Small intestine (tissue), 7 donors: ENCODE measurements around the gene AGFG2. TPM values are rescaled to one million over a fixed set of nuclear protein-coding genes. Genes with fewer than 3 reads are reported as not detected.
"Not testable (repeated sequence)": the region's sequence is repeated elsewhere in the genome, so short reads cannot be mapped to it uniquely, and the experiment has no call there.

Experiments used
- DNase-seq, 2 donors: peaks; one replicate each; pipeline versions ENCODE4 v3.0.0 to v3.0.0-alpha.2; 2013
- FAIRE-seq: peaks from 2 replicates; lab custom pipeline; 2012; peaks lifted over from hg19 to GRCh38; lab: Jason Lieb, UNC
- H3K27ac ChIP-seq, 3 donors: one replicate each; pipeline ENCODE4 v1.5.1; 2013; ENCODE audit warnings: low read length in 2 of 3, mild to moderate bottlenecking in 2 of 3, control low read depth in 1 of 3, inconsistent platforms in 1 of 3, low read depth in 1 of 3, moderate library complexity in 1 of 3
- H3K27me3 ChIP-seq, 3 donors: one replicate each; pipeline ENCODE4 v1.6.1; 2013; ENCODE audit warnings: low read length in 3 of 3, inconsistent platforms in 1 of 3; ENCODE audit not compliant: control insufficient read depth in 3 of 3, insufficient read depth in 3 of 3
- H3K36me3 ChIP-seq, 3 donors: one replicate each; pipeline ENCODE4 v1.6.1; 2013; ENCODE audit warnings: low read length in 3 of 3, inconsistent platforms in 1 of 3, low read depth in 1 of 3, mild to moderate bottlenecking in 1 of 3, moderate library complexity in 1 of 3; ENCODE audit not compliant: control insufficient read depth in 3 of 3, insufficient read depth in 2 of 3
- H3K4me1 ChIP-seq, 3 donors: one replicate each; pipeline ENCODE4 v1.6.1; 2013; ENCODE audit warnings: low read length in 2 of 3, inconsistent platforms in 1 of 3, low read depth in 1 of 3, mild to moderate bottlenecking in 1 of 3, moderate library complexity in 1 of 3; ENCODE audit not compliant: control insufficient read depth in 3 of 3, insufficient read depth in 2 of 3
- H3K4me3 ChIP-seq, 3 donors: one replicate each; pipeline ENCODE4 v1.5.1; 2013; ENCODE audit warnings: low read length in 3 of 3, control low read depth in 1 of 3, inconsistent platforms in 1 of 3, low read depth in 1 of 3, mild to moderate bottlenecking in 1 of 3, moderate library complexity in 1 of 3
- H3K9me3 ChIP-seq, 2 donors: one replicate each; pipeline ENCODE4 v1.6.1; 2013; ENCODE audit warnings: low read depth in 1 of 2, low read length in 1 of 2; ENCODE audit not compliant: control insufficient read depth in 2 of 2, insufficient read depth in 1 of 2
- WGBS, 3 donors: extraction: QIAGEN DNeasy Blood & Tissue Kit; methylation state at CpG; one replicate each; pipeline ENCODE4 v1.1.7; 2013; 5-methylcytosine and 5-hydroxymethylcytosine counted together
- polyA plus RNA-seq, 4 donors: library from polyadenylated mRNA; stranded (reverse) in 3 of 4; unstranded in 1 of 4; fragments of 200-250 nt in 3 of 4; fragments of 120-200 nt in 1 of 4; gene quantifications; one replicate each; pipeline versions ENCODE4 v1.2.1 to v1.2.3, GENCODE V29; 2013
- donor health status: healthy with polysubstance abuse.
- donor health status: control.
- donor health status: control.
- donor health status: Bipolar disorder and iron deficiency.
- donor health status: healthy.

Gene AGFG2
- polyA plus RNA-seq, 4 donors, result 9.5 to 23.9 (median 16.4) TPM

DNA sequence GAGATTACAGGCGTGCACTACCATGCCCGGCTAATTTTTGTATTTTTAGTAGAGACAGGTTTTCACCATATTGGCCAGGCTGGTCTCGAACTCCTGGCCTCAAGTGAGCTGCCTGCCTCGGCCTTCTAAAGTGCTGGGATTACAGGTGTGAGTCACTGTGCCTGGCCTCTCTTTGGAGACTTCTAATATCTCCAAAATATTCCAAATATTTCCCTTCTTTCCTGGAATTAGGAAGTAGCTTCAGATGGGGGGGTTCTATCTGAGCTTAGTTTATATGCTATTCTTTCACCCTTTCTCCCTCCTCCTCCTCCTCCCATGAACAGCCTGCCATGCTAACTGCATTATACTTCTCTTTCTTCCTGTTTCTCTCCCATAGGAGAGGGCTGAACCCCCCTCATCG, 9.4 kb downstream of the AGFG2 start:
- not testable (repeated sequence) for H3K27me3 ChIP-seq, H3K4me3 ChIP-seq, H3K9me3 ChIP-seq, DNase-seq, FAIRE-seq
- Histone ChIP-seq H3K36me3 (peaks cover under 1 to 39% (median 5%) of the 10 kb centered on the region in 3 donors), H3K27ac (peak overlapping the region in 2 of 3 donors; percentile 85 to 90), H3K4me1 (peaks cover 24 to 41% (median 40%) of the 10 kb centered on the region in 3 donors)
- WGBS, 3 donors, result 70 to 84% (median 82%) methylated on average over 5 of the region's 5 CpGs

DNA sequence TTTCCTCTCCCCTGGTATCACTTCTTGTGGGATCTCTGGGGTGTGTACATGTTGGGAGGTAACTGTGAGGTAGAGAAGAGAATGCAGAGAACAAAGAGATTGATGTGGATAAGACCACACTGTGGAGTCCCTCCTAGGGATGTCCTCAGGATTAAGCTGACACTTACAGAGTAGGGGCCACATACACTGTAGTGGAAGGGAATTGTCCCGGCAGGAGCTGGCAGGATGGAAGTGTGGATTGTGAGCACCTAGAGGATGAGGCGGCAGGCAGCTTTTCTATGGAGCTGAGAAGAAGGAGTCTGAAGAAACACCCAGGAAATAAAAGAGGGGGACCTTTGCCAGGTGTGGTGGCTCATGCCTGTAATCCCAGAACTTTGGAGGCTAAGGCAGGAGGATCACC, 13.5 kb downstream of the AGFG2 start:
- DNase-seq (no peak), FAIRE-seq (no peak)
- Histone ChIP-seq H3K9me3 (no peaks in the 10 kb centered on the region), H3K4me3 (no peak overlapping the region), H3K36me3 (peaks cover 6 to 68% (median 11%) of the 10 kb centered on the region in 3 donors), H3K27me3 (no peaks in the 10 kb centered on the region), H3K27ac (no peak overlapping the region), H3K4me1 (peaks cover 2 to 17% (median 7%) of the 10 kb centered on the region in 3 donors)
- 99 to 100% (median 100%) methylated on average over 2 of the region's 2 CpGs for WGBS, 3 donors

DNA sequence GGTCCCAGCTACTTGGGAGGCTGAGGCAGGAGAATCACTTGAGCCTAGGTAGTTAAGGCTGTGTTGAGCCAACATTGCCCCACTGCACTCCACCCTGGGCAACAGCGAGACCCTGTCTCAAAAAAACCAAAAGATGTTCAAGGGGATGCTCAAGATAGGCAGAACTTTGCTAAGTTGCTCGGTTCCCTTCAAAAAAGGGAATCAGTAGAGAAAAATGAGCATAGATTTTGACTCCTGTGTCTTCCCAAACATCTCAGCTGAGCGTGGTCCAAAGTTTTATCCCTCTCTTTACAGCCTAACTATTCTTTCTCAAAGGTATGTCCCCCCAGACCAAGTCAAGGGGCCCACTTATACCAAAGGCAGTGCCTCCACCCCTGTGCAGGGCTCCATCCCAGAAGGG, 14.0 kb downstream of the AGFG2 start:
- FAIRE-seq (no peak), DNase-seq (no peak)
- Histone ChIP-seq H3K4me3 (no peak overlapping the region), H3K27me3 (no peaks in the 10 kb centered on the region), H3K27ac (no peak overlapping the region), H3K36me3 (peaks cover 6 to 68% (median 11%) of the 10 kb centered on the region in 3 donors), H3K4me1 (peaks cover 0 to 12% (median 2%) of the 10 kb centered on the region in 3 donors), H3K9me3 (no peaks in the 10 kb centered on the region)
- 89 to 100% (median 97%) methylated on average over 3 of the region's 3 CpGs for WGBS, 3 donors

DNA sequence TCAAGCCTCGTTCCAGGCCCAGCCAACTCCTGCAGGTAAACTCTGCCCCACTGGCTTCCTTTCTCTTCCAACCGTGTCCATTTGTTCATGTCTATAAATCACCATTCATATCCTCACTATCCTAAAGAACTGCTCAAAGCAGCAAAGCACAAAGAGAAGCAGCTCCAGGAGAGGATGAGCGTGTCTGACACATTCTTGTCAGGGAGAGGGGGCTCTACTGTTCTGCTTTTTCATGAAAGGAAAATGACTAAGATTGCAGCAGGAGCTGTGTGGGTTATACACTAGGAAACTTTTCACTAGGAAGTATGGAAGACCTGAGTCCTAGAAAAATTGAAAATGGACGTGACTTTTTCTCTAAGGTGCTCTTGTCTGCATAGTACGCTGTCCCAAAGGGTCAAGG, 16.7 kb downstream of the AGFG2 start:
- Histone ChIP-seq H3K4me1 (peaks cover 0 to 13% (median 0%) of the 10 kb centered on the region in 3 donors), H3K27ac (peak overlapping the region in 1 of 3 donors; percentile 73), H3K4me3 (no peak overlapping the region), H3K27me3 (no peaks in the 10 kb centered on the region), H3K9me3 (no peaks in the 10 kb centered on the region), H3K36me3 (peaks cover 6 to 67% (median 6%) of the 10 kb centered on the region in 3 donors)
- no peak for FAIRE-seq
- no peak for DNase-seq
- 72 to 84% (median 79%) methylated on average over 5 of the region's 5 CpGs for WGBS, 3 donors

DNA sequence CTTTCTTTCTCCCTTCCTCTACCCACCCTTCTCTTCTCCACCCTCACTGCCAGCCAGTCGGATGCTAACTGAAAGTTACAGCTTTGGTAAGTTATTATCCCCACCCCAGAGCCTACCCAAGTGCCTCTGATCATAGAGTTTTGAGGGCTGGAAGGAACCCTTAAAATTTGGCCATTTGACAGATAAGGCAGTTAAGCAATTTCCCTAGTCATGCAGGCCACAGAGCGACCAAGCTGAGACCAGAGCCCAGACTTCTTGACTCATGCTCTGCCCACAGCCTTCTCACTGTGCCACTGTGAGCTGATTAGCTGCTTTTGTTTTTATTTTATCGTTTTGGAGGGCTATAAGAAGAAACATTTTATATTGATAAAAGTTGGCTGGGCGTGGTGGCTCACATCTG, 17.5 kb downstream of the AGFG2 start:
- WGBS, 3 donors, result 64 to 72% (median 67%) methylated on average over 4 of the region's 4 CpGs
- Histone ChIP-seq H3K4me1 (peaks cover 0 to 13% (median 0%) of the 10 kb centered on the region in 3 donors), H3K36me3 (peaks cover 6 to 67% (median 6%) of the 10 kb centered on the region in 3 donors), H3K4me3 (no peak overlapping the region), H3K27ac (no peak overlapping the region), H3K27me3 (no peaks in the 10 kb centered on the region), H3K9me3 (no peaks in the 10 kb centered on the region)
- no peak for FAIRE-seq
- DNase-seq, result no peak

DNA sequence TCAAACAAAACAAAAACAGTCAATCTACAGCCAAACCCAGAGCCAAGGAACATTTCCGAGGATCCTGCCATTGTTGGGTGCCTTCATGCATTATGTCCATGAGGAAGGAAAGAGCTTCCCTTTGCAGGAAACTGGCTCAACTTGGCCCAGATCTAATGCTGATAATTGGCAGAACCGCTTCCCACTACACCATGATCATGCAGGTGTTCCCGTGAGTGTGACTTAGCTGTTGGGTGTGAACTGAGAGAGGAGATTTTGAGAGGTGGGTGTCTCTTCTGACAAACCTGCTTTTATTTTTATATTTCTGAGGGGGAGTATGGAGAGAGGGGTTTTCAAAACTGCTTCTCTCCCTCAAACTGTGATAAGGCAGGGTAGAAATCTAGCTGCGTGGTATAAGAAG, 20.1 kb downstream of the AGFG2 start:
- Histone ChIP-seq H3K4me3 (no peak overlapping the region), H3K4me1 (peaks cover 0 to 13% (median 0%) of the 10 kb centered on the region in 3 donors), H3K27ac (no peak overlapping the region), H3K9me3 (no peaks in the 10 kb centered on the region), H3K36me3 (peaks cover 4 to 72% (median 10%) of the 10 kb centered on the region in 3 donors), H3K27me3 (no peaks in the 10 kb centered on the region)
- DNase-seq (no peak), FAIRE-seq (no peak)
- 59 to 69% (median 64%) methylated on average over 4 of the region's 4 CpGs for WGBS, 3 donors

DNA sequence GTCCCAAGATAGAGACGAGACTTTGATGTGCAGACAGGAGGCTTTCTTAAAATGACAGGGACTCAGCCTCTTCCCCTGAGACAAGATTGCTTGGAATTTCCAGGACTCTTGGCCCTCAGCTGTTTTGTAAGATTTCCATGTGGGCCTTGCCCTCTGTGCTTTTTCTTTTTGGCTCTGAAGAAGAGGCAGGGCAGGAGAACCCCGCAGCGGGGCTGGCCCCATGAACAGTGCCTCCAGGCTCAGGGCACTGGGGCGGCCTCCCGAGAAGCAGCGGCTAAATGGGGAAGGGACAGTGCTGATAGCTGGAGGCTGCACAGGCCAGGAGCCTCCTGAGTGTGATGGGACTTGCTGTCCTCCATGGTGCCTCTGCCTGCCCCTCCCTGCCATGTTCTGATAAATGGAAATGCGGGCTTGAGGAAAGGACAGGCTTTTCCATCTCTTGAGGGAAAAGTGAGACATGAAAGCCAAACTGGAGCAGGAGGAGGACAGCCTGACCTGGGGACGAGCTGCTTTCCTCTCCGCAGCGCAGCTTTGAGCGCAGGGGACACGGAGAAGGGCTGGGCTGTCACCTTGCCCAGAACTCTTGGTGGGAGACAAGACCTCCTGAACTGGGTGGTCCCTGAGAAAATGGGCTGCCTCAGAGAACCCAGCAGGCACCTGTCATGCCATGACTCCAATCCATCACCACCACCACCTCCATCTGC, 22.6 kb downstream of the AGFG2 start:
- Histone ChIP-seq H3K36me3 (peaks cover 0 to 76% (median 4%) of the 10 kb centered on the region in 3 donors), H3K27me3 (no peaks in the 10 kb centered on the region), H3K9me3 (no peaks in the 10 kb centered on the region), H3K27ac (no peak overlapping the region), H3K4me3 (no peak overlapping the region), H3K4me1 (peaks cover 0 to 2% (median 0%) of the 10 kb centered on the region in 3 donors)
- DNase-seq (no peak), FAIRE-seq (no peak)
- 95 to 98% (median 96%) methylated on average over 10 to 12 of the region's 12 CpGs for WGBS, 3 donors

DNA sequence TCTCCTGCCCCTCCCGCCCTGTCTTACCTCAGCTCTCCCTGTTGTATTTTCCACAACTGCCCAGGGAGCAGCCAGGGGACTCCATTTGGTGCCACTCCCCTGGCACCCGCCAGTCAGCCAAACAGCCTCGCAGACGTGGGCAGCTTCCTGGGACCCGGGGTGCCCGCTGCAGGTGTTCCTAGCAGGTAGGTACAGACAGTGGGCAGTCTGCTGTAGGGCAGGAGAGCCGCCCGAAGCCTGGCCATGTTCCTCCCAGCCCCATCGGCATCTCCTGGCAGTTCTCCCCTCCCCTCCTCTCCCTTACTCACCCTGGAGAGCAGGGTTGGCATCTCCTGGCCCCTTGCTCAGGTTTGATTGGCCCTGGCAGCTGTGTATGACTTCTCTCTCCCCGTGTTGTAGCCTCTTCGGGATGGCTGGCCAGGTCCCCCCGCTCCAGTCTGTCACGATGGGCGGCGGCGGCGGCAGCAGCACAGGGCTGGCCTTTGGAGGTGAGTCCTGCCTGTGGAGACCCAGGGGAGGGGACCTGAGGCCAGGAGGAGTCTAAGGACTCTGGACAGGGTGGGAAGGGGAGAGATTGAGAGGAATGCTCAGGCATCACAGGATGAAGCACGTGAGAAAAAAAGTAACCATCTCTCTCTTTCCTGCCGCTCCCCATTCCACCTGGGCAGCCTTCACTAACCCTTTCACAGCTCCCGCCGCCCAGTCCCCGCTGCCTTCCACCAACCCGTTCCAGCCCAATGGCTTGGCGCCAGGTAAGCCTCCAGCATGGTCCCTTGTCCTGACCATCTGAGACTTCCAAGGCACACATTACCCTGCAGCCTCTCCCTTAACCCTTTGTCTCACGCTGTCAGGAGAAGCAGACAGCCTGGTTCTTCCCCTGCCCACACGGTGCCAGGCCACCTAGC, 23.4 kb downstream of the AGFG2 start:
- H3K27me3 ChIP-seq, result no peaks in the 10 kb centered on the region
- peaks cover 0 to 2% (median 0%) of the 10 kb centered on the region in 3 donors for H3K4me1 ChIP-seq
- FAIRE-seq (no peak), DNase-seq (no peak)
- peaks cover 0 to 77% (median 4%) of the 10 kb centered on the region in 3 donors for H3K36me3 ChIP-seq
- H3K27ac ChIP-seq, result no peak overlapping the region
- H3K9me3 ChIP-seq, result no peaks in the 10 kb centered on the region
- H3K4me3 ChIP-seq, result no peak overlapping the region
- WGBS, 3 donors, result 91 to 93% (median 92%) methylated on average over 24 to 26 of the region's 26 CpGs
